GM21381 (cell line): ENCODE data around the gene CHKA.
A peak's percentile ranks its signal among the peaks of the same experiment; 100 is the strongest.

ENCODE experiments used
- ATAC-seq: cut with Tn5 transposase; IDR thresholded peaks from one replicate; pipeline ENCODE4 v1.9.1; 2021; ENCODE audit warnings: mild to moderate bottlenecking, moderate library complexity; ENCODE audit not compliant: unreplicated experiment

Gene CHKA

DNA sequence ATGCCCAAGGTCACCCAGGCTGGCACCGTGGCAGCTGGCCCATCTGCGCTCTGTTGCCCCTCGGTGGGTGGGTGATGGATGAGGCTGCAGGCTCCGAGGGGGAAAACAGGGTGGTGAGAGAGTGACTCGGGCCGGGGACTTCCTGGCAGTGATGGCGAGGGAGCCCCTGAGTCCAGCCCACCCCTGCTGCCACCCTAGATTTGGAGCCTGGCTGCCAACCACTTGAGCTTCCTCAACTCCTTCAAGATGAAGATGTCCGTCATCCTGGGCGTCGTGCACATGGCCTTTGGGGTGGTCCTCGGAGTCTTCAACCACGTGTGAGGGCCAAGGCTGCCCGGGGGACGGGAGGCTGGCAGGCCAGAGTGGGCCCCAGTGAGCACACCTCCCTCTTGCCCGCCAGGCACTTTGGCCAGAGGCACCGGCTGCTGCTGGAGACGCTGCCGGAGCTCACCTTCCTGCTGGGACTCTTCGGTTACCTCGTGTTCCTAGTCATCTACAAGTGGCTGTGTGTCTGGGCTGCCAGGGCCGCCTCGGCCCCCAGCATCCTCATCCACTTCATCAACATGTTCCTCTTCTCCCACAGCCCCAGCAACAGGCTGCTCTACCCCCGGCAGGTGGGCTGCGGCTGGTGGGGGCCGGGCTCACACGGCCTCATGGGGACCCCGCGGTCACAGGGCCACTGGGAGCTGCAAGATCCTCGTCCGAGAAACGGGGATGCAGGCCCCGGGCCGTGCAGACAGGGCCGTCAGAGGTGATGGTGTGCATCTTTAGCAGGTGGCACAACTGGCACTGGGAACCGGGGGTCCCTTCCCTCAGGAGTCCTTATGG lies 72.3 kb downstream of the CHKA start:
- ATAC-seq = no peak

DNA sequence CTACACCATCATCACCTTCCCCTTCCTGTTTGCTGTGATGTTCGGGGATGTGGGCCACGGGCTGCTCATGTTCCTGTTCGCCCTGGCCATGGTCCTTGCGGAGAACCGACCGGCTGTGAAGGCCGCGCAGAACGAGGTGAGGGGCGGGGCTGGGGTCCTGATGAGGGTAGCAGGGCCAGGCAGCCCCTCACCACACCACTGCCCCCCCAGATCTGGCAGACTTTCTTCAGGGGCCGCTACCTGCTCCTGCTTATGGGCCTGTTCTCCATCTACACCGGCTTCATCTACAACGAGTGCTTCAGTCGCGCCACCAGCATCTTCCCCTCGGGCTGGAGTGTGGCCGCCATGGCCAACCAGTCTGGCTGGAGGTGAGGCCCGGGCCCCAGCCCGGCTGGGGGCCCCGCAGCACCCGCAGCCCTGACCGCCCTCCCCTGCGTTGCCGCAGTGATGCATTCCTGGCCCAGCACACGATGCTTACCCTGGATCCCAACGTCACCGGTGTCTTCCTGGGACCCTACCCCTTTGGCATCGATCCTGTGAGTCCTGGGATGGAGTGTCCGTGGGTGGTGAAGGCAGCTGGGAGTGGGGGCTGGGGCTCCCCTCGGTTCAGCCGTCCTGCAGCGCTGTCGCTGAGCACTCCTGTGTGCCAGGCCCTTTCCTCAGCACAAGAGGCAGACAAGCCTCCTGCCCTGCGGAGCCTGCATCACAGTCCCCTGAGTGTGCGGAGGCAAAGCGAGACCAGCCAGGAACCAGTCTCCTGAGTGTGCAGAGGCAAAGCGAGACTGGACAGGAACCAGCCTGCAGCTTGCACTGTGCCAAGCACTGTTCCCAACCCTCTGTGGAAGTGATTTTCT lies 73.5 kb downstream of the CHKA start:
- no peak for ATAC-seq

DNA sequence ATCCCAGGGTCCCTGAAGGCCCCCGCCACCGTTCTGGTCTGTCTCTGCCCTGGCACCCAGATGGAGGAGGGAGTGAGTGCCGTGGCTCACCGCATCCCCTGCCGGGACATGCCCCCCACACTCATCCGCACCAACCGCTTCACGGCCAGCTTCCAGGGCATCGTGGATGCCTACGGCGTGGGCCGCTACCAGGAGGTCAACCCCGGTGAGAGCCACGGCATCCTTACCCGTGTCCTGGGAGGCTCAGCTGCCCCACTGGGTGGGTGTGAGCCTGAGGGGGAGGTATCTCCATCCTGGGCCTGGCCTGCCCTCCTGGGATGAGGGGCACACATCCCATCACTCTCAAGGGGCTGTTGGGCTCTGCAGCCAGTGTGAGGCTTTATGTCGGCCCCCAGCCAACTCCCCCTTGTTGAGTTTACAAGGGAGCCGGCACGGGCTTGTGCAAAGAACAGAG lies 76.3 kb downstream of the CHKA start:
- no peak for ATAC-seq

DNA sequence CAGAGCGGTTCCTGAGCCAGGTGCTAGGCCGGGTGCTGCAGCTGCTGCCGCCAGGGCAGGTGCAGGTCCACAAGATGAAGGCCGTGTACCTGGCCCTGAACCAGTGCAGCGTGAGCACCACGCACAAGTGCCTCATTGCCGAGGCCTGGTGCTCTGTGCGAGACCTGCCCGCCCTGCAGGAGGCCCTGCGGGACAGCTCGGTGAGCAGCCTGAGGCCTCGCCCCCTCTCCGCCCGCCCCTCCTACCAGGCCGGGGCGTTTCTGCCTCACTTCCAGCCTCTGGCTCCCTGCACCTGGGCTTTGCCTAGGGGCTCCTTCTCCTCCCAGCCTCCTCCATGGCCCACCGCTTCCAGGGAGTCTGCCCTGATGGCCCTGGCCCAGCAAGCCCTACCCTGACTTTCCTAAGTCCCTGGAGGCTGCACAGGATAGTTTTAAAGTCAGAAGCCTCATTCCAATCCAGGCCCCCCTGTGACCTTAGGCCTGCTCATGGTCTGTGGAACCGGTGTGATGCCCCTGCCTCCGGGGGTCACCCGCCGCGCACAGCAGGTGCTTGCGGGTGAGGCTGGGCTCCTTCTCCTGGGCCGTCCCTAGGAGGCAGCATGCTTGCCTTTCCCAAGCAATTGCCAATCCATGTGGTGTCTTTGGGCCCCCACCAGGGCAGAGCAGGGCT lies 76.9 kb downstream of the CHKA start:
- ATAC-seq = no peak

DNA sequence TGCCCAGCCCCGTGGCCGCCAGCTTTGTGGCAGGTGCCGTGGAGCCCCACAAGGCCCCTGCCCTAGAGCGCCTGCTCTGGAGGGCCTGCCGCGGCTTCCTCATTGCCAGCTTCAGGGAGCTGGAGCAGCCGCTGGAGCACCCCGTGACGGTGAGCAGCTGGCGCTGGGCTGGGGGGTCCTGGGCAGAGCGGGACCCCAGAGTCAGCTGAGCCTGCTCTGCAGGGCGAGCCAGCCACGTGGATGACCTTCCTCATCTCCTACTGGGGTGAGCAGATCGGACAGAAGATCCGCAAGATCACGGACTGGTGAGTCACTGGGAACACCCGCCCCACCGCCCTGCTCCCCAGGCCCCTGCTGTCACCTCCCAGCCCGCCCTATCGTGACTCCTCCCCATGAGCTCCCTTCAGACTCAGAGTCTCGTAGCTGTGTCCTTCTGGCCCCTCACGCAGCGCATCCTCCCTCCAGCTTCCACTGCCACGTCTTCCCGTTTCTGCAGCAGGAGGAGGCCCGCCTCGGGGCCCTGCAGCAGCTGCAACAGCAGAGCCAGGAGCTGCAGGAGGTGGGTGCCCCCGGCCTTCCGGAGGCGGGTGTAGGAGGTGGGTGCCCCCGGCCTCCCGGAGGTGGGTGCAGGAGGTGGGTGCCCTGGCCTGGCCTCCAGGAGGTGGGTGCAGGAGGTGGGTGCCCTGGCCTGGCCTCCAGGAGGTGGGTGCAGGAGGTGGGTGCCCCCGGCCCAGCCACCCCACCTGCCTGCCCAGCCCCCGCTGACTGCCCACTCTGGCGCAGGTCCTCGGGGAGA lies 77.6 kb downstream of the CHKA start:
- no peak for ATAC-seq

DNA sequence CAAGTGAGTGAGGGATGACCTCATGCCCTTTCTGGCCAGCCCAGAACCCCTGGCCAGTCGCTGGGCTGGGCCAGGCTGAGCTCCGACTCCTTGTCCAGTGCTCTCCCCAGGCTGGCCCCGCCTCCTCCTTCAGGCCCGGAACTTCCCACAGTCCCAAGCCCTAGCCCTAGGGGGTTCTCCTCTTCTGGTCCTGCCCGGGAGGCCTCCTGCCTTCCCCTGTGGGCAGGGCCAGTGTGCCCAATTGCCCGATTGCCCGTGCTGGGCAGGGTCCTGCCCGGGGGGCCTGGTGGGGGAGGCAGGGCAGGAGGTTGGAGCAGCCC lies 78.2 kb downstream of the CHKA start:
- ATAC-seq = no peak

DNA sequence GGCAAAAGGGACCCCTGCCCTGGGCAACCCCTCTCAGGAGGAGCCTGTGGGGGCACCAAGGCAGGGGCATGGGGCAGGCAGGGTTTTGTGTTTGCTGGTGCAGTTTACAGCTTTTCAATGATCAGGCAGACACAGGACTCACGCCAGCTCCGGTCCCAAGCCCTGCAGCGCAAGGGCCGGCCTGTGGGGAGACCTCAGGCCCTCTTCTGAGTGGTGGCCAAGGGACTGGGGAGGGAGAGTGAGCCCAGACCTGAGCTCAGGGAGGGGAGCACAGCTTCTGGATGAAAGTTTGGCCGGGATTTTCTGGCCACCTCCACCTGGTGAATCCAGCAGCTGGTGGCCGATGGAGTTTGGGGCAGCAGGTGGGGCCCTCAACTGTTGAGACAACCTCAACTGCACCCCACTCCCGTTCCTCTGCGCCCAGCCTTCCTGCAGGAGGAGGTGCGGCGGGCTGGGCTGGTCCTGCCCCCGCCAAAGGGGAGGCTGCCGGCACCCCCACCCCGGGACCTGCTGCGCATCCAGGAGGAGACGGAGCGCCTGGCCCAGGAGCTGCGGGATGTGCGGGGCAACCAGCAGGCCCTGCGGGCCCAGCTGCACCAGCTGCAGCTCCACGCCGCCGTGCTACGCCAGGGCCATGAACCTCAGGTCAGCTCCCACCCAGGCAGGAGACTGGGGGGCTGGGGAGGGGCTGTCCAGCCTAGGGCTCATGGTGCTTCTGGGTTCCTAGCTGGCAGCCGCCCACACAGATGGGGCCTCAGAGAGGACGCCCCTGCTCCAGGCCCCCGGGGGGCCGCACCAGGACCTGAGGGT lies 78.8 kb downstream of the CHKA start:
- ATAC-seq = no peak

DNA sequence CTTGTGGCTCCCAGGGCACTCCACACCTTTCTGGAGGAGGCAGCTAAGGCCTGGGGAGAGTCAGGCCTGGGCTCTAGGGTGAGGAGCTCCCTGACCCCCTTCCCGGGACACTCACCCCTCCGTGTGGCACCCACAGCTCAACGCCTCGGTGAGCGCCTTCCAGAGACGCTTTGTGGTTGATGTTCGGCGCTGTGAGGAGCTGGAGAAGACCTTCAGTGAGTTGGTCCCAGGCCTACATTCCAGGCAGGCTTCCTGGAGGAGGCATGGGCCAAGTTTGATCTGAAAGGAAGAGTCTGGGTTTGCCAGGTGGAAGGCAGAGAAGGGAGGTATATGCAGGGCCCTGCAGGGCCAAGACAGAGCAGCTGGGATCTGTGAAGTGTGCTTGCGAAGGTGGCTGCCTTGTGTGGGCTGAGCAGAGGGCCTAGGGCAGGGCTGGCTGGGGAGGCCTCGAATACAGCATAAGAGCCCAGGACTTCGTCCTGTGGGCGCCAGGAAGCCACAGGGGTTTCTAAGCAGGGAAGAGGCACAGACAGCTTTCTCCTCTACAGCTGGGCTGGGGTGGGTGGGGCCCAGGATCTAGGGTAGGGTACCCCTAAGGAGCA lies 79.5 kb downstream of the CHKA start:
- ATAC-seq = no peak

DNA sequence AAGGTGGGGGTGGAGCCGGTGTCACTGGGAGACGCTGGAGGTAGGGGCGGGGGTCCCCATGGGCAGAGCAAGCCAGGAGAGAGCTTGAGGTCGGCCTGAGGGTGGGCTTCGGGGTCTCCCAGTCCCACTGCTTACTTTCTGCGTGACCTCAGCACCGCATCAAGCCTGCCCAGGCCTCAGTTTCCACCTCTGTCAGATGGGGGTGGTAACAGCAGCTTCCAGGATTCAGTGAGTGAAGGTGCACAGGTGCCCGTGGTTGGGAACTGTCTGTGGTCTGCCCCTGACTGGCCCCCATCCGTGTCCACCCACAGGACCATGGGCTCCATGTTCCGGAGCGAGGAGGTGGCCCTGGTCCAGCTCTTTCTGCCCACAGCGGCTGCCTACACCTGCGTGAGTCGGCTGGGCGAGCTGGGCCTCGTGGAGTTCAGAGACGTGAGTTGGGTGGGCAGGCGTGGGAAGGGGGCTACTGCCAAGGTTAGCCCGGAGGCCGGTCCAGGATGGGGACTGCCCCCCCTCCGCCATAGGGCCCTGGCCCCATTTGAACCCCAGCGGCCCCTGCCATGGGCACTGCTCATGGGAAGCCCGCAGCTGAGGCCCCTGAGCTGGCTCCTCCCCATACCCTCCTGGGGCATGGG lies 80.1 kb downstream of the CHKA start:
- ATAC-seq = no peak

DNA sequence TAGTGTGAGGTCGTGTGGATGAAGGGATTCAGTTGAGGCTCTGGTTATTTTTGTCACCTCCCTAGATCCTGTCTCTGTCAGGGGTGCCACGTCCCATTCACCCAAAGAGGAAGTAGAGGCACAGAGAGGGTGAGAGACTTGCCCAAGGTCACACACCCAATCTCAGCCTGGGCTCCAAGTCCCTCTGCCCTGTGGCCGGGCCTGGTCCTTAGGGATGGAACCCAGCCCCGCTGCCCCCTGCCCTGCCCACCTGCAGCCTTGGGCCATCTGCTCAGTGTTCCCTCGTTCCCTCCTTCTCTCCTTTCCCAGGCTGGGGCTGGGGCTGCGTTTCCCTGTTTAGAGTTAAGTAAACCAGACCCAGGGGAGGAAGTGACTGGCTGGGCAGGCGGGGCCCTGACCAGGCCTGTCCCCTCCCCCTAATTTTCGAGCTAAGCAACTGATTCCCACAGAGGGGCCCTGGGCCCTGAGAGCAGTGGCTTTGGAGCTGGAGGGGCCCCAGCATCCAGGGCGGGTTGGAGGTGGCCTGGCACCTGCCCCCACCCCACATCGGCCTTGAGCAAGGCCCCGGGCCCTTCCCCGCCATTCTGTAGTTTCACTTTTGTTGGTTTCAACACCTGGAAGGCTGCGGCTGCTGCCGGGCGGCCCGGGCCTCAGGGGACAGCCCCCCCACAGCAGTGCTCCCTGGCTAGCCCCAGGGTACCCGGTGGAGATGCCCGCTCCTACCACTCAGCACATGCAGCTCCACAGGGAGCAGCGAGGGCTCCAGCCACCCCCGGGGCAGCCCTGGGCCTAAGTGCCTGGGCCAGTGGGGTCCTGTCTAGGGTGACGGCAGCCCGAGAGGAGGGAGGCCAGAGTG lies 80.9 kb downstream of the CHKA start:
- ATAC-seq = peak; percentile 45

DNA sequence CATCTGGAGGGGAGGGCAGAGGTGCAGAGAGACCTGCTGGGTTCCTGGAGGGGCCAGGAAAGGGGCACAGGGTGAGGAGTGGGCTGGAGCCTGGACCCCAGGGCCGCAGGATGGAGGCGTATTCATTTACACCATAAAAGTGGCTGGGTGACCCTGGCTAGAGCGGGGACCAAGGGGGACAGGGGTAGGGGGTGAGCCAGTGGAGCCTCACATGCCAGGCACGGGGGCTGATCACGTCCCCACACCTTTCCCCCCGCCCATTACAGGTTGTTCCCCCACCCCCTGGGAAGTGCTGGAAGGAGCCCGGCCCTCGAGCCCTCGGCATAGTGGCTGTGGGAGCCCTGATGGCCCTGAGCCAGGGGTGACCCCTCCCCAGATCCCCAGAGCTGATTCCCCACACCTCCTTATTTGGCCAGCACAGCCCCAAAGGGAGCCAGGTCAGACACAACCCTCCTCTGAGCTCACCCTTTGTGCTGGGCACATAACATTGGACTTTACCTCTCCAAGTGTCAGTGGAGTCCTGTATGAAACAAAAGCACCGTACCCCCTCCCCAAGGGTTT lies 81.6 kb downstream of the CHKA start:
- no peak for ATAC-seq

DNA sequence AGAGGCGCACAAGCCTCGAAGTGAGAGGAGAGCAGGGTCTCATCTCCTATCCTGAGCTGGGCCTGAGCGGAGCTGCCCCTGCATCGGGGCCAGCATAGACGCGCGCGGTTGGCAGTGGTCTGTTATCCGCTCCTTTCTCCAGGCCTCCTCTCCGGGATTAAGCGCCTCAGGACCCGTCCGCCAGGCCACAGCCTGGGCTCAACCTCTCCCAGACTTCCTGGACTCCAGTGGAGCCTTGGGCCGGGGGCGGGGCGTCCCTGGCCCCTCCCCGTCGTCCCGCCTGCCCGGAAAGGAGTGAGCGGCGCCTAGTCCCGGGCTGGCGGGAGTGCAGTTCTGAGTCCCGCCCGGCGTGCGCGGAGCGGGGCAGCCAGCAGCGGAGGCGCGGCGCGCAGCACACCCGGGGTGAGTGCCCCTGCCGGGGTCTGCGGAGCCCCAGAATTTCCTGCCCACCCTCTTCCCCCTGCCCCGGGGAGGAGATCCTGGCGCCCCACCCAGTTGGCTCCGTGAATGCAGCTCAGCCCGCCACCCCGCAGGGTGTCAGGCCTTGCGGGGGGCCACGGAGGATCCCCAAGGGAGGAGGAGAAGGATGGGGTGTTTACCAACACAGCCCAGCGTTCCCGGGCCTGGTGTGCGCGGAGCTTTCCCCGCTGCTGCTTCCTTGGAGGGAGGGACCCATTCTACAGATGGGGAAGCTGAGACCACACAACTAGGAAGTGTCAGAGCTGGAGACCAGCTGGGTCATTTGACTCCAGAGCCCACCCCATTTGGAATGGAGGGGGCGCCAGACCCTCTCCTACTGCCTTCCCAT lies 82.3 kb downstream of the CHKA start, which contains the start of gene TCIRG1:
Gene TCIRG1, plus strand, starts transcription at position 308 of the 808 bp plus-strand sequence. CDS start 2,247 bp downstream, outside the sequence.
- peak; percentile 44 for ATAC-seq

DNA sequence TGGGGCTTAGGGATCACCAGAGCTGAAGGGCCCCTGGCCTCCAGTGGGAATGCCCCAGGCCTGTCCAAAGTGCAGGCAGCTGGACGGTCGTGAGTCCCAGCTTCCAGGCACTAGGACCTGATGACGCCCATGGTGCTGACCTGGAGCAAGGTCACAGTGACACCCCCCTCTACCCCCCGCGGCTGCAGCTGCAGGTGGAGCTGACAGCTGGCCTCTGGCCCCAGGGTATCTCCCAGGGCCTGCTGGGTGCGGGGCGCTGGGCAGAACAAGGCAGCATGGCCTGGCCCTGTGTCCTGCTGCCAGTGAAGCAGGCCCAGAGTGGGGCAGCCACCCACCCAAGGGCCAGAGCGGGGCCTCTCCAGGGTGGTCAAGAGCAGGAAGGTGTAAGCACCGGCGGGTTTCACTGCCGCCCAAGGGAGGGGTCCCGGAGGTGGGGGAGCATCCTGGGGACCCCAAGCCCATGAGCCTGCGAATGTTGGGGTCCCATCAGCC lies 82.9 kb downstream of the CHKA start:
- no peak for ATAC-seq

DNA sequence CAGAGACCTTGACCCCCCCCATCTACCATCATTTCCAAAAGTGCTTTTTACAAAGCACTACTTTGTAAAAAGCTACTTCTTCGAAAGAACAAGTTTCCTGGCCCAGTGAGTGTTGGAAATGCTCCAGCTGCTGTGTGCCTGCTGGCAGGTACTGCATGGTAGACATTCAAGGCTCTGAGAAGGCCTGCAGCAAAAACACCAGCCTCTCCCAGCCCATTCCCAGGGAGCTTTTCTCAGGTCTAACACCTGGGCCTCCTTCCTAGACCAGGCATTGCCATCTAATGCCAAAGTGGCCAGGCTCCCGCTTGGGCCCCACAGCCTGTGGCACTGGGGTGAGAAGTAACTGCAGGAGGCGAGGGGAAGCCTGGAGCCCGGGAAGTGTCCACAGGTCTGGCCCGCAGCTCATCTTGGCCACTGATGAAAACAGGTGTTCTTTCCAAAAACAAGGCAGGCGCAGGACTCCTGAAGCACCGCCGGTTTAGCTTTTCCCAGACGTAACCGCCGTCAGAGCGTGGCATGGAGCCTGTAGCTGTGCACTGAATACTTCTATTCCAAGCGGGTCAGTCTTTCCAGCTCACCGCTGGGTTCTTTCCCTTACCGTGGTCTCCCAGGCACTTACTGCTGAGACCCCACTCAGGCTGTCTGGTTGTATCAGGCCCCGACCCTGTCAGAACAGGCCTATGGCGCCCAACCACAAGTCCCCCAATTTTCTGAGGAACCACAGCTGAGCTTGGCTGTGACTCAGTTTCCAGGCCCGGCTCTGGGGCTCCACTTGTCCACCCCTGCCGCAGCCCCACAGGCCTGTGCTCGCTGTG lies 83.6 kb downstream of the CHKA start:
- no peak for ATAC-seq

DNA sequence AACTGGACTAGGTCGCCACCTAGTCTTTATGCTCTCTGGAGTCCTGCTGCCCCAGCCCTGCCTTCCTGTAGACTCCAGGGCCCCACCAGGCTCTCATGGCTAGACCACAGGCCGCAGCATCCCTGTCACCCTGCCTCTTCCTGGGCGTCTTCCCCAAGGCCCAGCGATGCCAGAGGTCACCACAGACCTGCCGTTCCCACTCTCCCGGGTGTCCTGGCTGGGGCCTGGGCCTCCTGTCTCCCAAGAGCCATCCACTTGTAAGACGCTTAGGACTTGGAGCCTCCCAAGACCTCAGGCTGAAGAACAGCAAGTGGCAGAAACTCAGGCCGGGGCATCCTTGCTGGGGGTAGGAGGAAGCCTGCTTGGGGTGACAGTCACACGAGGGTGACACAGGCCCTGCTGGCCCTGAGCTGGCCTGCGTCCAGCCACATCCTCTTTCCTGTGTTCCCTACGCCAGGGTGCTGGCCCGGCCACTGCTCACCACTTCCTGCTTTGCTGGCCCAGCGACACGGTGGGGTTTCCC lies 84.4 kb downstream of the CHKA start:
- ATAC-seq = no peak
